GM21360 (cell line): ENCODE data around the gene LILRB5.
"Not testable (repeated sequence)": the region's sequence is repeated elsewhere in the genome, so short reads cannot be mapped to it uniquely, and the experiment has no call there.

Experiments
- ATAC-seq: cut with Tn5 transposase; IDR thresholded peaks from one replicate; pipeline ENCODE4 v1.9.1; 2021; ENCODE audit warnings: mild to moderate bottlenecking, moderate library complexity; ENCODE audit not compliant: unreplicated experiment

Gene LILRB5

DNA sequence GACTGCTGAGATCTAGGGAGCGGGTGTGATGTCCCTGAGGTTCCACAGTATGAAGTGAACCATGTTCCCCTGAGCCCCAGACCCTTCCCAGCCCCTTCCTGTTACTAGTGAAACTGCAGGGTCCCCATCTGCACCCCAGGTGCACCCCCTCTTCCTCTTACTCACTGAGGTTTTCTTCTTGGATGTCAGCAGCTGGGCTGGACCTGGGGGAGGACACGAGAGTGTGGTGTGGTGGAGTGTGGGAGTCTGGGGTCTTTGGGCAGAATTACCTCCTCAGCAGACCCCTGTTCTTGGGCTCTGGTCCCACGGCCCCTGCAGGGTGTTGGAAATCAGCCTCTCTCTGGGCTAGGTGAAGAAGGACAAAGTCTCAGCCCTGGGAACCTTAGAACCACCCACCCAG, 11.1 kb downstream of the LILRB5 start:
- ATAC-seq, result no peak

DNA sequence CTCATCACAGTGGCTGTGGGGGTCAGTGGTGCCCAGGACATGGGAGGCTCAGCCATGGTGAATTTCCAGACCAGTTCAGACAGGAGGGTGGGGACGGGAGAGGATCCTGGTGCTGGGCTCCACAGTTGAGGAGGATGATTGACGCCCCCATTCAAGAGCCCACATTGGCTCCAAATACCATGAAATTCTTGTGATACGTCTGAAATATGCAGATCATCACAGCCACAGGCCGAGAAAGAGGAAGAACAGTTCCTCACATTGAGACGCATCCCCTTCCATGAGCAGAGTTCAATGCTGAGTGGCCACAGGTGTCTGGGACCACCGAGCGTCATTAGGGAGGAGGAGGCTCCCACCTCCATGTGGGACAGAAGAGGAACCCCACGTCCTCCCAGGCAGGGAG, 13.3 kb downstream of the LILRB5 start:
- not testable (repeated sequence) for ATAC-seq

DNA sequence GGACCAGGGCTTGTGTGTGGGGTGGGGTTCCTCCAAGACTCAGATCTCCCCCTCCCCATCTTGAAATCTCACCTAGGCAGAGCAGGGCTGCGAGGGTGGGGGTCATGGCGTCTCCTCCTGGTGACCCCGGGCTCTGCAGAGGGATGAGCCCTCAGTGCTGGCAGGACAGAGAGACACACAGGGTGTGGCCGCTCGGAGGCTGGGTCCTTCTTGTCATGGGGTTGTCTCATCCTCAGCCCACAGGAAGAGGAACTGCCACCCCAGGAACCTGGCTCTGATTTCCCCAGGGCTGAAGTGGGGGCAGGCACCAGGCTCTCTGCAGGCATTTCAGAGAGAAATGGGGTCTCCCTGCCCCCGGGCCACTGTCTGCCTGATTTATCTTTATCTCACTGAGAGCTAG, 14.4 kb downstream of the LILRB5 start, which contains the start of gene LILRA6:
TSS of gene LILRA6 (minus strand) at position 145 of the 400 bp plus-strand sequence.
- ATAC-seq, result not testable (repeated sequence)

DNA sequence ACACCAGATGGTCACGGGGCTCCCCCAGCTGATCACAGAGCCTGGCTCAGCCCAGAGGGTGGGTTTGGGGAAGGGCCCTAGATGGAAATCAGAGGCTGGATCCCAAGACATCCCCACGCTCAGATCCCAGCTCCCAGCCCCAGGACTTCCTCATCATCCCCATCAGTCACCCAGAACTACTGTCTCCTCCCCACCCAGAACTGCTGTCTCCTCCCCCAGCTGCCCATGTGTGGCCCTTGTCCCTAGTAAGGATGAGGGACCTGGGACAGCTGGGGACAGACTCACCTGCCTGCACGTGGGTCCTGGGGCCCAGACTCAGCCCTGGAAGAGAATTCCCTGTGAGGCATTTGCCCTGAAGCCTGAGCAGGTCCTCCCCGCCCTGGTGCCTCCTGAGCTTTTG, 14.8 kb downstream of the LILRB5 start:
- not testable (repeated sequence) for ATAC-seq

DNA sequence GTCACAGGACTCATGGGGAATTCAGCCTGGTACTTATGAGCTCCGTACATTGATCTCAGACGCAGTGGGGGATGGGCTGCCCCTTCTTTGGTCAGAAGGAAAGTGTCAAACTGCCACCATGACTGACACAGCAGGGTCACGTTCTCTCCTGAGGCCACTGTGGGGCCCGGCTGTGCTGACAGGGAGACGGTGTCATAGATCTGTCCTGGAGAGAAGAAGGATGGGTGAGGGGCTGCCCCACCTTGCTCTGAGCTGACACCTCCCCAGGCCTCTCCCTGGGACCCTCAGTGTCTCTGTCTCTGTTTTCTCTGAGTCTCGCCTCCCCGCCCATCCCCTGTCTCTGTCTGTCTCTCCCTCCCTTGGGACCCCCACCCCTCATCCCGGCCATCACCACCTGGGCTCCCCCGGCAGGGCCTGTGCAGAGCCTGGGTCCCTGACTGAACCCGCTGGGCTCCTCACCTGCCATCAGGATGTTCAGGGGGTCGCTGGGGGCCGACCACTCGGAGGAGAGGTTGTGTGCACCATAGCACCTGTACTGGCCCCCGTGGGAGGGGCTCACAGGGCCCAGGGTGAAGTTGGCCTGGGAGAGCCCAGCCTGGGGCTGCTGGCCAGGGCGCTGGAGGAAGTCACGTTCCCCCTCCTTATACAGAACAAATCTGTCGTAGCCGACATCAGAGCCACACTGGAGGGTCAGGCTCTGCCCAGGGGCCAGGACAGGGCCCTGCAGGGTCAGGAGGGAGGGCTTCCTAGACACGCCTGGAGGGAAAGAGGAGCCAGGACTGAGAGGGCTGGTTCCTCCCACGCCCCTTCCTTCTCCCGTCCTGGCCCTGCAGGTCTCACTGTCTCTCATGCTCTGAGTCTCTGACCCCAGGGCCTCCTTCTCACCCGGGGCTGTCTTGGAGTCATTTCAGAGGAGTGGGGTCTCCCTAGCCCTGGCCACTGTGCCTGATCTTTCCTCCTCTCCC, 16.4 kb downstream of the LILRB5 start:
- not testable (repeated sequence) for ATAC-seq

DNA sequence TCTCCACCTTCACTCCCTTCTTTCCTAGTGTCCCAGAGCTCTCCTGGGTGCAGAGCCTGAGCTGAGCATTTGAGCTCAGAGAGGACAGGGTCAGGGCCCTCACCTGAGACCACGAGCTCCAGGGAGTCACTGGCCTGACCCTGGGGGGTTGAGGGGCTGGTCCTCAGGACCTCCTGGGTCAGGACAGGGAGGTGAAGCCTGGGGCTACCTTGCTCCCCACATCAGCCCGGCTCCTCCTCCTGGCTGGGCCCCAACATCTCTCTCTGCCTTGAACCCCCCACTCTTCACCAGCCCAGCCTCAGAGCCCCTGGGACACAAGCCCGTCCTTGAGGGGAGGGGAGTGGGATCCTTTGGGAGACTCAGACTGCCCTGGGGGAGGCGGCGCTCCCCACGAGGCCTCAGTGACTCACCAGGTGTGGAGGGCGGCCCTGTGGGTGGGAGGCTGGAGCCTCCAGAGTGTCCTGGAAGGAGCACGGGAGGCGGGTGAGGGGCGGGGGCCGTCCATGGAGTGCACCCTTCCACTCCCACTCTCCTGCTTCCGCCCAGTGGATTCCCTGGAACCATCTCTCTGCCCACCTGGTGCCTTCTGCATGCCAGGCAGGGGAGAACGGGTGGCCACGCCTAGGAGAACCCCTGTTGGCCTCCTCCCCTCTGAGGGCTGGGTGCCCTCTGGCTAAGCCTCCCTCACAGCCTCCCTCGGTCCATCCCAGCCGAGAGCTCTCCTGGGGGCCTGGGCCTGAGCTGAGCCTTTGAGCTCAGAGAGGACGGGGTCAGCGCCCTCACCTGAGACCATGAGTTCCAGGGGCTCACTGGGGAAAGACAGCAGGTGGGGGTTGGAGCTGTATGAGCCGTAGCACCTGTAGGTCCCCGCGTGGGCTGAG, 17.3 kb downstream of the LILRB5 start:
- not testable (repeated sequence) for ATAC-seq

DNA sequence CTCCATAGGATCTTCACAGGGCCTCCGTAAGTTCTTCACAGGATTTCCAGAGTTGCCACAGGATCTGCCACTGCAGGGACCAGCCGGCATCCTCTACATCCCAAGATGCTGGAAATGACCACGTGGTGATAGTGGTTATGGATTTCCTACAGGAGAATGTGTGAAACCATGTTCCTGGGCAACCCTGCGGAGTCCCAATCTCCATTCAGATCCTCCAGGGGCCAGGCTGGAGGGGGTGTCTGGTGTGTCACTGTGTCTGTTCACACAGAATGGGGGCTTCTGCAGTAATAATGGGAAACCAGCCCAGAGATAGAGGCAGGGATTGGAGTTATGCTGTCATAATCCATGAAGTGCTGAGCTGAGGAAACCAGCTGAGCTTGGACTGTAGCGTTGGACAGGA, 23.1 kb downstream of the LILRB5 start:
- no peak for ATAC-seq

DNA sequence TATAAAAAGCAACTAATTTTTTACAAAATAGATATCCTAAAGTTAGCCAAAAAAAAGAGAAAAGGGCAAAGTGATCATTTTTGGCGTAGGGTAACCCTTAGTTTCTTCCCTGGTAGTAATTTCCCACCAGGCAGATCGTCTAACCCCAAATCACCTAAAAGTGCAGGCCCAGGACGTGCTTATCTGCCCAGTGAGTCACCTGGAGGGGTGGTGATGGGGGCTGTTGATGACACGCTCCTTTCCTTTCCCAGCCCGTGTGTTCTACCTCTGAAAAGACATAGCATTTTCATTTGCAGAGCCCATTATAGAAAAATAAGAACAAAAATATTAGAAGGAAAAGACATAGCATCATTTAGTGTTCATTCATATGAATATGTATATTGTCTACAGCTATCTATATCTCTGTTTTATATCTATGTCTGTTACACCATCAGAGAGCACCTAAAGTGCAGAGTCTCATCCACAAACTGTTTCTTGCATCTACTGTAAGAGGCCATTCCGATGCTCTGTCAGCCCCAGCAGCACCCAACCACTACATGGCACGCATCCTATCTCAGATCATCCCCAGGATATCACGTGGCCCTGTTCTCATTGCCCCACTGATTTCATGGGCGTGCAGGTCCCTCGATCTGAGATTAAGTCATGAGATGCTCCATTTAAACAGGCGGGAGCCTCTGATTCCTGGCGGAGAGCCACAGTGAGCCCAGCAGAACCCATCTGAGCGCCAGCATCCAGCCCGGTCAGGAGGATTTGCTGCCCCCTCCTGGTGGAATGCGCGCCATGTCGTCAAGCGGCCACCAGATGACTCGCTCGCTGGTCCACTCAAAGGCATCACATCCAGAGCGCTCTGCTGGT, 25.8 kb downstream of the LILRB5 start:
- no peak for ATAC-seq

DNA sequence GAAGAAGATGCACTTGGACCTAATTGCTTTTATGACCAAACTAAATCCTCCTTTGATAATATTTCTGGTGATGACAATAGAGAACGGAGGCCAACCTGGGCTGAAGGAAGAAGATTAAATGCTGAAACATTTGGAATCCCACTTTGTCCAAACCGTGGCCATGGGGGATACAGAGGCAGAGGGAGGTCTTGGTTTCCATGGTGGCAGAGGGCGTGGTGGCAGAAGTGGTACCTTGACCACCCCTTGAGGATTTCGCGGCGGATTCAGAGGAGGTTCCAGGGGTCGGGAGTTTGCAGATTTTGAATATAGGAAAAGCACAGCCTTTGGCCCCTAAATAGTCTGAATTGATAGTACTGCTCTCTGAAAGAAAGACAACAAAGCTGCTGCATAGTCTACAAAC, 27.0 kb downstream of the LILRB5 start:
- ATAC-seq, result no peak

DNA sequence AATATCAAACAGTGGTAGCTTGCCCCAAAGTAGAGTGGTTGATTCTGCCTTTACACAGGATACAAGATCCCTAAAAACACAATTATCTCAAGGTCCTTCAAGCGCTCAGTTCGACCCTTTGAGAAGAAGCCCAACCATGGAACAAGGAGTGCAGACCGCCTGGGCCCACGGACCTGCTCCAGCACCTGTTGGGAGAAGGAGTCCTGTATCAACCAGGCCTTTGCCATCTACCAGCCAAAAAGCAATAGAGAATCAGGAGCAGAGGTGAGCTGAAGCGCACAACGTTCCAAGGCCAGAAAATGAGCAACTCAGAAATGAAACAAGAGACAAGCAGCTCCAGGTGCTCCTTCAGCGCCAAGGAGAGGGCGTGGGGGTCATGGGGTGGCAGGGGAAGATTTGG, 27.9 kb downstream of the LILRB5 start:
- no peak for ATAC-seq

DNA sequence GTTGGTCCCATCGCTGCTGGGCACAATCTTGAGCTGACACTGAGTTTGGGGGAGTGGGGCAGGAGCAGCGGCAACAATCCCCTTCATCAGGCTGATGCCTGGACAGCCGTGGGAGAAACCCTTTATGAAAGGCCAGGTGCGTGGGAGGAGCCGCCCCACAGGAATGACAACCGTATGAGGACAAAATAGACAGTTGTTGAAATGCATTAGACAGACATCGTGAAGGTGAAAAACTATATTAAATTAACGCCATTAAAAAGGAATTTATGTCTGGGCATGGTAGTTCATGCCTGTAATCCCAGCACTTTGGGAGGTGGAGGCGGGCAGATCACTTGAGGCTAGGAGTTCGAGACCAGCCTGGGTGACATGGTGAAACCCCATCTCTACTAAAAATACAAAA, 32.5 kb downstream of the LILRB5 start:
- ATAC-seq, result not testable (repeated sequence)

DNA sequence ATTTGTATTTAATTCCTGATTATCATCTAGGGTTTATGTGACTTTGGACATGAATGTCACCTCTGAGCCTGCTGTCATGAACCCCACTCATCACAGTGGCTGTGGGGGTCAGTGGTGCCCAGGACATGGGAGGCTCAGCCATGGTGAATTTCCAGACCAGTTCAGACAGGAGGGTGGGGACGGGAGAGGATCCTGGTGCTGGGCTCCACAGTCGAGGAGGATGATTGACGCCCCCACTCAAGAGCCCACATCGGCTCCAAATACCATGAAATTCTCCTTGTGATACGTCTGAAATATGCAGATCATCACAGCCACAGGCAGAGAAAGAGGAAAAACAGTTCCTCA, 33.2 kb downstream of the LILRB5 start:
- ATAC-seq, result not testable (repeated sequence)

DNA sequence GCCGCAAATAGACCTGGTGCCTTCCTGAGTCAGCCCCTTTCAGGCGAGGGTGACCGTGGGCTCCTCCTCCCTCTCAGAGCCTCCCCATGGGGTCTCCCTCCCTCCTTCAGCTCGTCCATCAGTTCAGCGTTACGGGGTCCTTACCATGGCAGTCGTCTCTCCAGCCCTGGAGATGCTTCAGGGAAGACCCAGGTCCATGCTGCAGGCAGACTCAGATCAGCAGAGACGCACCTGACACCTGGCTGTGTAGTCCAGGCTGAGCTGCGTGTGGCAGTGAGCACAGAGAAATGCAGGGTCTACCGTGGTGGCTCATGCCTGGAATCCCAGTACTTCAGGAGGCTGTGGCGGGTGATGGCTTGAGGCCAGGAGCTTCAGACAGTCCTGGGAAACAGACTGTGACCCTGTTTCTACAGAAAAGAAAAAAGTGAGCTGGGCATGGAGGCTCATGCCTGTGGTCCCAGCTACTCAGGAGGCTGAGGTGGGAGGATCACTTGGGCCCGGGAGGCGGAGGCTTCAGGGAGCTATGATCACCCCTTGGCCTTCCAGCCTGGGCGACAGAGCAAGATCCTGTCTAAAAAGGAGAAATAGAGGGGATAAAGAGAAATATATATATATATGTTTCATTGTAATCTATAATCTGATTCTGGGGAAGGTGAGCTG, 33.7 kb downstream of the LILRB5 start:
- ATAC-seq, result not testable (repeated sequence)

DNA sequence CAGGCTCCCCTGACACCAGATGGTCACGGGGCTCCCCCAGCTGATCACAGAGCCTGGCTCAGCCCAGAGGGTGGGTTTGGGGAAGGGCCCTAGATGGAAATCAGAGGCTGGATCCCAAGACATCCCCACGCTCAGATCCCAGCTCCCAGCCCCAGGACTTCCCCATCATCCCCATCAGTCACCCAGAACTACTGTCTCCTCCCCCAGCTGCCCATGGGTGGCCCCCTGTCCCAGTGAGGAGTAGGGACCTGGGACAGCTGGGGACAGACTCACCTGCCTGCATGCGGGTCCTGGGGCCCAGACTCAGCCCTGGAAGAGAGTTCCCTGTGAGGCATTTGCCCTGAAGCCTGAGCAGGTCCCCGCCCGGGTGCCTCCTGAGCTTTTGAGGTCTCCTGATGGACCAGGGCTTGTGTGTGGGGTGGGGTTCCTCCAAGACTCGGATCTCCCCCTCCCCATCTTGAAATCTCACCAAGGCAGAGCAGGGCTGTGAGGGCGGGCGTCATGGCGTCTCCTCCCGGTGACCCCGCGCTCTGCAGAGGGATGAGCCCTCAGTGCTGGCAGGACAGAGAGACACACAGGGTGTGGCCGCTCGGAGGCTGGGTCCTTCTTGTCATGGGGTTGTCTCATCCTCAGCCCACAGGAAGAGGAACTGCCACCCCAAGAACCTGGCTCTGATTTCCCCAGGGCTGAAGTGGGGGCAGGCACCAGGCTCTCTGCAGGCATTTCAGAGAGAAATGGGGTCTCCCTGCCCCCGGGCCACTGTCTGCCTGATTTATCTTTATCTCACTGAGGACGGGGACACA, 34.4 kb downstream of the LILRB5 start, which contains the start of gene LILRB3:
TSS of gene LILRB3 (minus strand) at position 534 of the 803 bp plus-strand sequence. CDS start at position 503, 31 bp downstream.
- not testable (repeated sequence) for ATAC-seq

DNA sequence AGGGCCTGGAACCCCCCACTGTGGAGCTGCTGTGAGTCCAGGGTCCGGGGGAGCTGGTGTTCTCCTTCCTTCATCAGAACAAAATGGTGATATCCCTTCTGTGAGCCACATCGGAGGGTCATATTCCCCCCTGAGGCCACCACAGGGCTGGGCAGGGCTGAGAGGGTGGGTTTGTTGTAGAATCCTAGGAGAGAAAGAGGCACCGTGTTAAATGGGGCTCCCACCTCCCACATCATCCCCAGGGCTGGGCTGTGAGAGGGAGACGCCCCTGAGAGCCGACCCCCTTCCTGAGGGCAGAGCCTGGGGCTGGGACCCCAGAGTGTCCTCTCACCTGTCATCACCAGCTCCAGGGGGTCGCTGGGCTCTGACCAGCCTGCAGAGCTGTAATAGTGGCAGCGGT, 35.1 kb downstream of the LILRB5 start:
- ATAC-seq, result not testable (repeated sequence)

DNA sequence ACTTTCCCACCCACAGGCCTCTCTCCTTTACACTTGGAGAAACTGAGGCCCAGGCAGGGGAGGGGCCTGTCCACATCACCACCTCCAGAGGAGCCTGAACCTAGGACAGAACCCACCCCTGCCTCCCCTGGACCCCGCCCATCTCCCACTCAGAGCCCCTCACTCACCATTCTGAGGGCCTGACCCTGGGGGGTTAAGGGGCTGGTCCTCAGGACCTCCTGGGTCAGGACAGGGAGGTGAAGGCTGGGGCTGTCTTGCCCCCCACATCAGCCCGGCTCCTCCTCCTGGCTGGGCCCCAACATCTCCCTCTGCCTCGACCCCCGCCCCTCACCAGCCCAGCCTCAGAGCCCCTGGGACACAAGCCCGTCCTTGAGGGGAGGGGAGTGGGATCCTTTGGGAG, 37.4 kb downstream of the LILRB5 start:
- not testable (repeated sequence) for ATAC-seq

DNA sequence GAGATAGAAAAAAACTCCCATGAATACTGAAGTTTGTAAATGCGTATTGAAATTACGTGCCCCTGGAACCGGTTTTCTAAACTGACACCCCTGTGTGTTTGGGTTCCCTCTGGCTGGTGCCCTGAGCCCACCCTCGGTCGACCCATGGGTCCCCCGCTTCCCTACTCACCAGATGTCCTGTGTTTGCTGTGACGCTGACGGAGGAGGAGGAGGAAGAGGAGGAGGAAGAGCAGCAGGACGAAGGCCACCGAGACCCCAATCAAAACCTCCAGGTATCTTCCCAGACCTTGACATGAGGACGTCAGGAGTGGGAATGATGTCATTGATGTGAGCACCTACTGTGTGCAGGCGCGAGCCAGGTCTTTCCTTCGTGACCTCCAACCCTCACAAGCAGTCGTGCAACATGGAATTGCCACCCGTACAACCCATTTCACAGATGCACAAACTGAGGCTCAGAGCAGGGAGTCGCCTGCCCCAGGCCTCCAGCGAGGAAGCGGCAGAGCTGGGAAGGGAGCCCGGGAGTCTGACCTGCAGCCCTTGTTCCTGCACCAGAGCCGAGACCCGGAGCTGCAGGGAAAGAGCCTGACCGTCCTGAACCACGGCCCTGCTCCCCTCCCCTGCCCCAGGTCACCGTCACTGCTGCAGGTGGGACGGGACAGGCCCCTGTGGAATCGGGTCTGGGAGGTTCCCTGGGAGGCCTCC, 38.0 kb downstream of the LILRB5 start:
- no peak for ATAC-seq

DNA sequence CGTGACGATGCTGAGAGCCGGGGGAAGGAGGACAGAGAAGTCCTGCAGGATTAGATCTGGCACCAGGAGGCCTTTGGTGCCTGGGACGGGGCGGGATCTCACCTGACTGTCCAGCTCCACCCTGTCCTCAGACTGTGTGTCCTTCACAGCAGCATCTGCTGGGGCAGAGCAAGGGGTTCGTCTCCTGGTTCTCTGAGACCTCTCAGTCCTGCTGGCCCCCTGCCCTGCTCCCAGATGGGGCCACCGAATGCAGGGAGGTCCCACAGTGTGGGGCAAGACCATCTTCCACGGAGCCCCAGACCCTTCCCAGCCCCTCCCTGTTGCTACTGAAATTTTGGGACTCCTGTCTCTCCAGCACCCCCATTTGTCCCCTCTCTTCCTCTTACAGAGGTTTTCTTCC, 38.8 kb downstream of the LILRB5 start:
- no peak for ATAC-seq
